ENCODE data around the gene DDX59.

The DDX59 gene

GRCh38 chr1:200706111-200706814, 36.6 kb upstream of the DDX59 start:
- no peak for TF ChIP-seq CTCF (IDR thresholded peaks at IDR 0.05; ENCODE audit: insufficient read depth, missing control alignments)
- DNase-seq (ENCODE audit: insufficient read length, low spot score): peak; percentile 25
- FAIRE-seq: peak; percentile 98

- DNase-seq (ENCODE audit: insufficient read length, low spot score) (no peak), FAIRE-seq (no peak)
- no peak for TF ChIP-seq CTCF (IDR thresholded peaks at IDR 0.05; ENCODE audit: insufficient read depth, missing control alignments)
These were observed 35.3 kb upstream of the DDX59 start for GRCh38 chr1:200704986-200705500.

DNA sequence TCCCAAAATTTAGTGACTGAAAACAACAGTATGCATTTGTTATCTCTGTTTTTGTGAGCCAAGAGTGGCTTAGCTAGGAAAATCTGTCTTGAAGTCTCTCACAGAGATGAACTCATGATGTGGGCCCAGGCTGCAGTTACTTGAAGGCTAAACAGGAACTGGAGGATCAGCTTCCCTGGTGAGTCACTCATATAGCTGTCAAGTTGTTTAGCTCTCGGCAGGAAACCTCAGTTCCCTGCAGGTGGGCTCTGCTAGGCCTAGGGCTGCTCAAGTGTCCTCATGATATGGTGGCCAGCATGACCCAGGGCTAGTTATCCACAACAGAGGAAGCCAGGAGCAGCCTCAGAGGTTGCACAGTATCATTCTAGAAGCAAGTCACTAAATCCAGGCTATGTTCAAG, 30.2 kb upstream of the DDX59 start:
- DNase-seq (ENCODE audit: insufficient read length, low spot score) (no peak), FAIRE-seq (no peak)
- no peak for TF ChIP-seq CTCF (IDR thresholded peaks at IDR 0.05; ENCODE audit: insufficient read depth, missing control alignments)

- DNase-seq (ENCODE audit: insufficient read length, low spot score): no peak
- FAIRE-seq: peak; percentile 6
- TF ChIP-seq CTCF (IDR thresholded peaks at IDR 0.05; ENCODE audit: insufficient read depth, missing control alignments): no peak
These were observed 25.0 kb upstream of the DDX59 start for GRCh38 chr1:200694738-200695137.

DNA sequence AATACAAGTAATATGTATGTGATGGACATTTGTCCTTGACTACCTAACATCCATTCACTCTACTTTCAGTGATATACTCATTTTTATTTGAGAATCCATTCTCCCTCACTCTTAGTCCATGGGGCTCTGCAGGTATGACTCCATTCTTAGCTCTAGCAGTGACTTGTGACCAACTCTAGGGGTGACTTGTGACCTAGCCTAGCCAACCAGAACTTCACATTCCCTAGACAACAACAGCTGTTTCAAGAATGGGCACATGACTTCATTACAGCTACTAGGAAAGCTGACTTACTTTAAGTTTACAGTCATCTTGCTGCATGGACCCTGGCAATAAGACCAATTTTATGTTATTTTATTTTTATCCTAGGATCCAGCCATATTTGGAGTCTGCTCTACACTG, 23.6 kb upstream of the DDX59 start:
- FAIRE-seq: no peak
- DNase-seq (ENCODE audit: insufficient read length, low spot score): no peak
- no peak for TF ChIP-seq CTCF (IDR thresholded peaks at IDR 0.05; ENCODE audit: insufficient read depth, missing control alignments)

DNA sequence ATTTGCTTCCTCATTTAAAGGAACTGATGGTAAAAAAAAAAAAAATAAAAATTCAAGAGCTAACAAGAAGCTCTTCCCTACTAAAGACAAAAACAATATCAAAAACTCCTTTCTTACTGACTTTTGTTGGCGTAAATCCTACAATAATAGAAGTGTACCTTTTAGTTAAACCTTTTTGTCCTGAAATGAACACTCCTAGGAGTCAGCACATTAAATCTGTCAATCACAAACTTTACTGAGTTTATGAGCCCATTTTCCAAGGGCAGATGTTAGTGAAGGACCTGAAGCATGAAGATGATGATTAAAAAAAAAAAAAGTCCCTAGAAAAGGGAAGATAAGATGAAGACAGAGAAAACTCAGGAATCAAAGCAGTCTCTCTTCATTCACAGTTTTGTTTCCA, 22.6 kb upstream of the DDX59 start:
- FAIRE-seq: no peak
- no peak for TF ChIP-seq CTCF (IDR thresholded peaks at IDR 0.05; ENCODE audit: insufficient read depth, missing control alignments)
- DNase-seq (ENCODE audit: insufficient read length, low spot score): no peak

GRCh38 chr1:200686620-200687019, 16.9 kb upstream of the DDX59 start:
- TF ChIP-seq CTCF (IDR thresholded peaks at IDR 0.05; ENCODE audit: insufficient read depth, missing control alignments): no peak
- FAIRE-seq: peak; percentile 48
- DNase-seq (ENCODE audit: insufficient read length, low spot score): no peak

Data from D721Med (cell line).